Type B pancreatic cell (in vitro differentiated cells): ENCODE results near the gene PPEF2. TPM values are rescaled to one million over a fixed set of nuclear protein-coding genes. Genes with fewer than 3 reads are reported as not detected.
"Not testable (repeated sequence)": the region's sequence is repeated elsewhere in the genome, so short reads cannot be mapped to it uniquely, and the experiment has no call there.

Experiments used
- DNase-seq: peaks from one replicate; pipeline ENCODE4 v3.0.0; 2021; ENCODE audit warnings: mixed read lengths; ENCODE audit not compliant: unreplicated experiment; ENCODE audit errors: extremely low spot score
- H3K27ac Mint-ChIP-seq: 2 replicates; pipeline ENCODE4 v1.8.0; 2021; ENCODE audit warnings: mild to moderate bottlenecking, mixed read lengths
- H3K27me3 Mint-ChIP-seq: 2 replicates; pipeline ENCODE4 v1.8.0; 2021; ENCODE audit warnings: mixed read lengths
- H3K36me3 Mint-ChIP-seq: 2 replicates; pipeline ENCODE4 v1.8.0; 2021; ENCODE audit warnings: mixed read lengths
- H3K4me1 Mint-ChIP-seq: one replicate; pipeline ENCODE4 v1.8.0; 2021; ENCODE audit warnings: mixed read lengths; ENCODE audit not compliant: unreplicated experiment
- H3K4me3 Mint-ChIP-seq: 2 replicates; pipeline ENCODE4 v1.8.0; 2021; ENCODE audit warnings: mild to moderate bottlenecking, mixed read lengths
- H3K9me3 Mint-ChIP-seq: 2 replicates; pipeline ENCODE4 v1.8.0; 2021; ENCODE audit warnings: mixed read lengths
- CTCF ChIP-seq: fragments of 200-600 bp; sonication (generic); conservative IDR thresholded peaks from 2 replicates; pipeline ENCODE4 v1.5.0; 2021; ENCODE audit warnings: antibody characterized with exemption, mild to moderate bottlenecking
- total RNA-seq: library from RNA; stranded (reverse); gene quantifications from 2 replicates; pipeline ENCODE4 v1.2.1, GENCODE V29; 2021; ENCODE audit warnings: low replicate concordance

Gene PPEF2
- total RNA-seq, 1 donor from 2014 or later: not detected

GRCh38 chr4:75920327-75920726 is 18.1 kb upstream of the PPEF2 start:
- Mint-ChIP-seq H3K27me3 (no peaks in the 10 kb centered on the region), H3K4me1 (peaks cover 9% of the 10 kb centered on the region), H3K4me3 (no peak overlapping the region), H3K27ac (no peak overlapping the region), H3K9me3 (no peaks in the 10 kb centered on the region), H3K36me3 (peaks cover 13% of the 10 kb centered on the region)
- no peak for DNase-seq
- no peak for TF ChIP-seq CTCF

GRCh38 chr4:75919920-75920319 is 17.7 kb upstream of the PPEF2 start:
- Mint-ChIP-seq H3K4me3 (no peak overlapping the region), H3K9me3 (no peaks in the 10 kb centered on the region), H3K27me3 (no peaks in the 10 kb centered on the region), H3K4me1 (peaks cover 9% of the 10 kb centered on the region), H3K27ac (no peak overlapping the region), H3K36me3 (peaks cover 13% of the 10 kb centered on the region)
- no peak for DNase-seq
- no peak for TF ChIP-seq CTCF

GRCh38 chr4:75916091-75916661 is 13.9 kb upstream of the PPEF2 start:
- peak; percentile 82 for TF ChIP-seq CTCF
- Mint-ChIP-seq H3K36me3 (peaks cover 10% of the 10 kb centered on the region), H3K4me1 (peaks cover 9% of the 10 kb centered on the region), H3K4me3 (no peak overlapping the region), H3K27ac (peak overlapping the region; percentile 71), H3K9me3 (peaks cover 1% of the 10 kb centered on the region), H3K27me3 (no peaks in the 10 kb centered on the region)
- no peak for DNase-seq

GRCh38 chr4:75912968-75913367 is 10.7 kb upstream of the PPEF2 start:
- Mint-ChIP-seq H3K4me1 (peaks cover 9% of the 10 kb centered on the region), H3K27ac (no peak overlapping the region), H3K4me3 (no peak overlapping the region), H3K27me3 (no peaks in the 10 kb centered on the region), H3K36me3 (peaks cover 9% of the 10 kb centered on the region), H3K9me3 (peaks cover 8% of the 10 kb centered on the region)
- TF ChIP-seq CTCF: no peak
- DNase-seq: no peak

- not testable (repeated sequence) for H3K9me3 Mint-ChIP-seq, H3K27ac Mint-ChIP-seq, DNase-seq, H3K4me3 Mint-ChIP-seq, H3K4me1 Mint-ChIP-seq, H3K27me3 Mint-ChIP-seq, H3K36me3 Mint-ChIP-seq
These were observed 8.6 kb upstream of the PPEF2 start for GRCh38 chr4:75910831-75911230.

GRCh38 chr4:75909405-75909804 is 7.2 kb upstream of the PPEF2 start:
- peaks cover 5% of the 10 kb centered on the region for H3K36me3 Mint-ChIP-seq

More at GRCh38 chr4:75909405-75909804, 7.2 kb upstream of the PPEF2 start:
- H3K4me1 Mint-ChIP-seq: no peaks in the 10 kb centered on the region
- no peak overlapping the region for H3K4me3 Mint-ChIP-seq
- no peak for TF ChIP-seq CTCF
- no peaks in the 10 kb centered on the region for H3K27me3 Mint-ChIP-seq
- peaks cover 8% of the 10 kb centered on the region for H3K9me3 Mint-ChIP-seq
- DNase-seq: no peak
- no peak overlapping the region for H3K27ac Mint-ChIP-seq
